Right forelimb (tissue), 1 donor: ENCODE results near the gene MYH7.
"Not testable (repeated sequence)": the region's sequence is repeated elsewhere in the genome, so short reads cannot be mapped to it uniquely, and the experiment has no call there.

Experiments
- DNase-seq: peaks from one replicate; pipeline ENCODE4 v3.0.0-alpha.2; 2018

The MYH7 gene

DNA sequence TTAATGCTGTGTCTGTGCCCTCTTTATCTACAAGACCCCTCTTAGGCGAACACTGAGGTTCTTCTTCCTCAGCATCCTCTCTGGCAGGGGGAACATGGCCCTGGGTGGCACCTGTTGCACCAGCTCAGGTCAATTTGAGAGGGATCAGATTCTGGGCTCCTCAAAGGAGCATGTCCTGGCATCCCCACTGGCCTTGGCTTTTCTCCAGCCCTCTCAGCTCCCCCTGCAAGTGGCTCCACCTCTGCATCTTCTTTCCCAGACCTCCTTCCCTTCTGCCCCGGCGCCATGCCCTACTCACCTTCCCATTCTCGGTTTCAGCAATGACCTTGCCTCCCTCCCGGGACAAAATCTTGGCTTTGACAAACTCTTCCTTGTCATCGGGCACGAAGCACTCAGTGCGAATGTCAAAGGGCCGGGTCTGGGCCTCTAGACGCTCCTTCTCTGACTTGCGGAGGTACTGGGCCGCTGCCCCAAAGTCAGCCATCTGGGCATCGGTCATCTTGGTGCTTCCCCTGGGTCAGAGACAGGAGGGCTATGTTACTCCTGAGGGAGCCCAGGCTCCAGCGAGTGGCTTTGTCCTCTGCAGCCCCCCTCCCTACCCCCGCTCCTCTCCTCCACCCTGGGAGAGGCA lies 28.6 kb downstream of the MYH7 start:
- no peak for DNase-seq

GRCh38 chr14:23406244-23406643 lies 29.2 kb downstream of the MYH7 start:
- DNase-seq = no peak

GRCh38 chr14:23405516-23406025 lies 29.9 kb downstream of the MYH7 start:
- no peak for DNase-seq

GRCh38 chr14:23405096-23405495 lies 30.4 kb downstream of the MYH7 start:
- no peak for DNase-seq

- no peak for DNase-seq
Observed at GRCh38 chr14:23404331-23404900, 31.0 kb downstream of the MYH7 start.

GRCh38 chr14:23403908-23404307 lies 31.6 kb downstream of the MYH7 start:
- no peak for DNase-seq

GRCh38 chr14:23403139-23403438 lies 32.4 kb downstream of the MYH7 start:
- DNase-seq = no peak

DNA sequence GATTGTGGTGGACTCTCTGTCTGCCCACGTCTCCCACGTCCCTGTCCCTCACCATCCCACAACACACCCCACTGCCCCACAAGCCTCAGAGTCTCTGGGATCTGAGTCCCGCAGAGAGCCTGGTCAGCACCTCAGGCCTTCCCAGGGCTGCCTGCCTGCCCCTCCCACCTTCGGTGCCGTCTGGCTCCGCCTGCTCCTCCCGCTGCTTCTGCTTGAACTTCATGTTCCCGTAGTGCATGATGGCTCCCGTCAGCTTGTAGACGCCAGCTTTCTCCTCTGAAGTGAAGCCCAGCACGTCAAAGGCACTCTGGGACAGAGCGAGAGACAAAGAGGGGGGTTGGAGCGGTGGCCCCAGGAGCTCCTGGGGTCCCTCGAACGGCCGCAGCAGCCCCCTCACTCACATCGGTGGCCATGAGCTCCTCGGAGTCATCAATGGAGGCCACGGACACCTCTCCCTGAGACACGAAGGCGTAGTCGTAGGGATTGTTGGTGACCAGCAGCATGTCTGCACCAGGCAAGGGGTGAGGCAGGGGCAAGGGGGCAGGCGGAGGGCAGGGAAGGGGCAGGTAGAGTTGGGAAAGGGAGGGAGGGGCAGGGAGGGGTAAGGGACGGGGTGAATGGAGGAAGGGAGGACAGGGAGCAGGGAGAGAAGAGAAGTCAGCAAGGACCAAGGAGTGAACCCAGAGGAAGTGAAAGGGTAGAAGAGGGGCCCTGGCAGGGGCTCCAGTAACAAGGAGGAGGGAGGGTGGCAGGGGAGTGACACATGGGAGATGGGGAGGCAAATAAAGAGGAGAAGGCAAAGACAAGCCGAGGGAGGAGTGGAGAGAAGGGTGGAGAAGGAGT lies 32.9 kb downstream of the MYH7 start:
- no peak for DNase-seq

DNA sequence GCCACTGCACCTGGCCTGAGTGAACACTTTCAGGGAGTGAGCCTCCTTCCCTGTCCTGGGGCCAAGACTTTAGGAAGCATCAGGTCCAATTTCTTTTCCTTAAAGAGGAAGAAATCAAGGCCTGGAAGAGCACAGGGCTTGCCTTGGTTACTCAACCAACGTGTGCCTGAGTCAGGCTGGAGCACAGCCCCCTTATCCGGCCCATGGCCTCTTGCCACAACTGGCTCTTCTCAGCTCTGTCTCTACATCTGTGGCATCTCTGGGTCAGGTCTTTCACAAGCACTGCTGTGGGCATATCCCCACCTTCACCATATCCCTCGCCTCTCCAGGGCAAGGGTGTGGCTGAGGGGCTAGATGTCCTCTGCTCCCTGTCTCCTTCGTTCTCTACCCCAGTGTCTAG lies 34.2 kb downstream of the MYH7 start:
- no peak for DNase-seq

- not testable (repeated sequence) for DNase-seq
Observed at GRCh38 chr14:23400496-23401149, 34.8 kb downstream of the MYH7 start.

DNA sequence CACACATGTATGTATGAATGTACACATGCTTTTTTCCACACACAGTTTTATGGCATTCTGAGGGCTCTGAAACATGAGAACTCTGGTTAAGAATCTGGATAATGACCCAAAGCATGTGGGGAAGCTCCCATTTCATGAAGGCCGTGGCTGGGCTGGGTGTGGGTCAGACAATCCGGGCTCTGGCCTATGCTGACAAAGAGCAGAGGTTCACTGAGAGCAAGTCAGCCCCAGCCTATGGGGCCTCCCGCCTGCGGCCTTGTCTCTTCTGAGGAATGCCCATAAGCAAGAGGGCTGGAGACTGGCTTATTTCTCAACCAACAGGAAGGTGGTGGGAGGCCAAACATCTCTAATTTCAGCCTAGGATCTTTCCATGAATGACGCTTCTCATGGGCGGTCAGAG lies 35.9 kb downstream of the MYH7 start:
- no peak for DNase-seq

- DNase-seq = no peak
Observed at GRCh38 chr14:23399136-23399535, 36.3 kb downstream of the MYH7 start.

DNA sequence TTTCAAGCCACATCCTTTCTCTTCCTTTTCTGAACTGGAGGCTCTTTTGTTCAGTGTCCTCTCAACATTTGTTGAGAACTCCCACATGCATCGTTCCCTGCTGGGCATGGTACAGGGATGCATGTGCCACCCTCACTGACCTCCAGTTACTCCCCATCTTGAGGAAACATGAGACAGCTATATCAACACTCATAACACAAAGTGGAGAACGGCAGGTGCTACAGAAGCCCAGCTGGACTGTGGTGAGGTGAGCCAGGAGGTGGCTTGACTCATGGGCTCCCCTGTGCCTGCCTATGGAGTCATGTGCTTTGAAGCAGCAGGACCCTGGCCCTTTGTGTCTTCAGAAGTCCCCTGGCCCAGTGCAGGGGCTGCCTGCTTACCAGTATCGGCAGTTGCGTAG lies 37.1 kb downstream of the MYH7 start:
- DNase-seq = no peak

DNA sequence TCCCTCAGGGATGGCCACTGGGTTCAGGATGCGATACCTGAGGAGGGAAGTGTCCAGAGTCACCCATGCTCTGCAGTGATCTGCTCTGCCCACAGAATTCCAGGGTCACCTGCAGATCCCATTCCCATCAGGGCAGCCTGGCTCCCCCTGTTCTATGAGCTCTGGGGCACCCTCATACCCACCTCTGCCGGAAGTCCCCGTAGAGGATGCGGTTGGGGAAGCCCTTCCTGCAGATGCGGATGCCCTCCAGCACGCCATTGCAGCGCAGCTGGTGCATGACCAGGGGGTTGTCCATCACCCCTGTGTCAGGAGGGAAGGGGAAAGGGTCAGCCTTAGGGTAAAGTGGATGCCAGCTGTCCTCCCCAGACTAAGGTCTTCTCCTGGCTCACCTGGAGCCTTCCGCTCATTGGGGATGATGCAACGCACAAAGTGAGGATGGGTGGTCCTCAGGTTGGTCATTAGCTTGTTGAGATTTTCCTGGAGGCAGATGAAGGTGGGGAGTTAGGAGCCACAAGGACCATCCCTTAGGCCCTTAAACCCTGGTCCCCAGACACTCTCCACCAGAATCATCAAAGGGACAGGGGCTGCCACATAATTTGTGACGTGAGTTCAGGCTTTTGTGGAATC lies 38.6 kb downstream of the MYH7 start:
- DNase-seq = no peak

DNA sequence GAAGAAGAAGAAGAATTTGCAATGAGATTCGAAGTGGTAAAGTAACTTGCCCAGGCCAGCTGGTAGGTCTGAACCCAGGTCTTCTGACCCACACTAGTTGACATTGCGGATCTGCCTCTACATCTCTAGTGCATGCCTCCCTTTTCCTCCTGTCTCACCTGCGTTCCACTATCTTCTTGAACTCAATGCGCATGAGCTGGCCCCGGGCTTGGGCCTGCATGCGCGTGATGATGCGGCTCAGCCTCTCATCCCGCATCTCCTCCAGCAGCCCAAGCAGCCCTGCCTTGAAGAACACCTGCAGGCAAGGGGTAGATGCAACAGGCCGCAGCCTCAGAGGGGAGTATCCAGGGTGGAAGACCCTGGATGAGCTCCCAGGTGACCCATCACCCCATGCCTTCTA lies 39.3 kb downstream of the MYH7 start:
- DNase-seq = no peak

DNA sequence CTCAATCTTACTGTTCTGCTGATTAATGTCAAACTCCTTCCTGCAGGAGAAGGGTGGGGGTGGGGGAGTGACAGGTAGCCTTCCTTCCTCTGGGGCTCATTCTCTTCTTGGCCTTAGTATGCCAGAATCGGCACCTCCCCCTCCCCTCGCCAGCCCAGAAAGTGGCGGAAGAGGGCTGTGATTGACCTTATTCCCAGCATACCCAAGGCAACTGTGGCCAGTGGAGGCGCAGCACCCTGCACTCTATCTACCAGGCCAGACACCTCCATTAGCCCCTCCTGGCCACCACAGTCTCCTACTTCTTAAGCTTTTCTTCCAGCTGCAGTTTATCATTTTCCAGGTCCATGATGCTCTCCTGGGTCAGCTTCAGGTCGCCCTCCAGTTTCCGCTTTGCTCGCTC lies 42.8 kb downstream of the MYH7 start:
- no peak for DNase-seq

DNA sequence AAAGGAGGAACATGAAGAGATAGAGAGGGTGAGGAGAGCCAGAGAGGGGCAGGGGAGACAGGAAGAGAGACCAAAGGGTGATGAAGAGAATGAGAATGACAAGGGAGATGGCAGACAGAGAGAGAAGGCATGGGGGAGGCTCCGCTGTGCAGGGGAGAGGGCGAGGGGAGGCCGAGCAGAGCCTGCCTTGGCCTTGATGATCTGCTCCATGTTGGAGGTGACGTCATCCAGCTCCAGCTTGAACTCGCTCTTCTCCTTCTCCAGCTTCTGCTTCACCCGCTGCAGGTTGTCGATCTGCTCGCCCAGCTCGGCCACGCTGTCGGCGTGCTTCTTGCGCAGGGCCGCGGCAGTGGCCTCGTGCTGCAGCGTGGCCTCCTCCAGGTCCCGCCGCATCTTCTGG lies 45.6 kb downstream of the MYH7 start:
- not testable (repeated sequence) for DNase-seq

GRCh38 chr14:23389396-23389795 lies 46.1 kb downstream of the MYH7 start:
- DNase-seq = no peak

DNA sequence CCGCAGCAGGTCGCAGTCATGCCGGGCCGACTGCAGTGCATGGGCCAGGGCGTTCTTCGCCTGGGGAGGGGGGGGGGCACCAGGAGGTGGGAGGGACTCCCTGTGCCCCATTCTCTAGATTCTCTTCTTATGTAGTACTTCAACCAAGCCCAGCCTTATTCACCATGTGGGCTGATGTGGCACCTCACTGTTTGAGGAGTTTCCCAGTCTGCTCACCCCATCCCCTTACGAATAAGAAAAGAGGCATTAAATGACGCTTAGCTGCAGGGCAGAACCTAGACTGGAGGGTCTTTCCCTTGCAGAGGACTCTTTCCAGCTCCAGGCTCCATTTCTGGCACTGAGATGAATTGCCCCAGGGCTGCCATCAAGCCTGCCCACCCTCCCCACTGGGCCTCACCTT lies 46.5 kb downstream of the MYH7 start:
- DNase-seq = no peak

DNA sequence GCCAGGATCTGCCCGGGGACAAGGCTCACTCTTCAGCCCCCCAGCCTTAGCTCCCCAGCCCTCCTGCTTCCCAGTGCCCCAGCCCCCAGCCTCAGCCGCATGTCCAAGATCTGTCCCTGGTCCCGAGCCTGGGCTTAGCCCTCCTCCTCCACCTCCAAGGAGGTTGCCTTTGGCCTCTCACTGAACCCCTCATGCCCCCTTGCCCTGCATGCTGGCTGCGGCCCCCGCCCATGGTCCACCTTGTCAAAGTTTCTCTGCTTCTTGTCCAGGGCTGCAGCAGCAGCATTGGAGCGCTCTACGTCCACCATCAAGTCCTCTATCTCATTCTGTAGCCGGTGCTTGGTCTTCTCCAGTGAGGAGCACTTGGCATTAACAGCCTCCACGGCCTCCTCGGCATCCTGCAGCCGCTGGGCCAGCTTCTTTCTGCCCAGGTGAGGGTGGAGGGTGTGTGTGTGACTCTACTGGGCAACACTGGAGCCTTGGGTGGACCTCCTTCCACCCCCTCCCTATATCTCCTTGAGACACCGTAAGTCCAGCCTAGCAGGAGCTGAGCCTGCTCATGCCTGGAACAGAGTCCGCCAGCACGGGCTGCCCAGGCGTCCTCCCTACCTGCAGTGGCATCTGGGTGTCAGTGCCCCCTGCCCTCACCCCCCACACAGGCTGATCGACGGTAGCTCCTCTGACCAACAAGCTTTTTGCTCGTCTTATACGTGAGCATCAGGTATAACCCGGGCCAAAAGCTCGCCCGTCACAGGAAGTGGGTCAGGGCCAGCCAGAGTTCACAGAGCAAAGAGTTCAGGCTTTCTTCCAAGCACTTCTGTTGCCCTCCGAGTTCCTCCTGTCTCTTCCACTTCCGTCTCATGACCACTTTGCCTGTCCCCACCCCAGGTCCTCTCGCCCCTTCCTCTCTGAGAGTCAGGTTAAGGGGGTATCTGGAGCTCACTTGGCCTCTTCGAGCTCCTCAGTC lies 47.3 kb downstream of the MYH7 start:
- no peak for DNase-seq

DNA sequence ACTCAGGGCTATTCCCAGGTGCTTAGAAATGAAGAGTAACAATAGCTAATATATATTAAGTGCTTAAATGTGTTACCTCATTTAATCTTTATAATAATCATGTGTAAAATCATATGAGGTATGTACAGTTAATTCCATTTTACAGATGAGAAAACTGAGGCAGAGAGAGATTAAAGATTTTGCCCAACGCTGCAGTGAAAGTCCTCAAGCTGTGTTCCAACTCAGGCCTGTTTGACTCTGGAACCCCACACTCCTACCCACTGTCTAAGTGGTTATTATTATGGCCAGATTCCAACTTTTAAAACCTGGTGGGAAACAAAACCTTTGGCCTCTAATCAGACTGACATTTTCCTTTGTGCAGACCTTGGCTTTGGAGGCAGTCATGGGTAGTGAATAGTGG lies 48.5 kb downstream of the MYH7 start:
- DNase-seq = no peak

GRCh38 chr14:23386266-23386657 lies 49.2 kb downstream of the MYH7 start:
- not testable (repeated sequence) for DNase-seq
